PC-3 (cell line): ENCODE data around the gene NAT8. TPM values are rescaled to one million over a fixed set of nuclear protein-coding genes. Genes with fewer than 3 reads are reported as not detected.
"Not testable (repeated sequence)": the region's sequence is repeated elsewhere in the genome, so short reads cannot be mapped to it uniquely, and the experiment has no call there.

Experiments used
- ATAC-seq: fragments of 200-7000 bp; cut with Tn5 transposase; 2 replicates; pipeline ENCODE4 v1.9.1; 2020; ENCODE audit warnings: mild to moderate bottlenecking, moderate library complexity
- BruUV-seq: library from RNA; stranded (reverse); fragments of 400-500 nt; replicated peaks from 2 replicates; lab custom pipeline; 2021; lab: Mats Ljungman, UMichigan
- CTCF ChIA-PET: fragments of 300-600 bp; sonication (Branson Sonifier 250); formaldehyde crosslinking; loops from one replicate; lab custom pipeline; 2022; ENCODE audit warnings: antibody characterized with exemption; lab: Charles Lee
- POLR2A ChIA-PET: fragments of 300-600 bp; sonication (Branson Sonifier 250); formaldehyde crosslinking; loops from one replicate; lab custom pipeline; 2022; ENCODE audit warnings: antibody characterized with exemption; ENCODE audit not compliant: unreplicated experiment; lab: Charles Lee
- DNase-seq: peaks from one replicate; pipeline ENCODE4 v3.0.0-alpha.2; 2015
- H2AFZ ChIP-seq: fragments of 300-600 bp; sonication (generic); 2 replicates; pipeline ENCODE4 v1.6.0; 2016; ENCODE audit warnings: antibody characterized with exemption, low read length
- H3F3A ChIP-seq: fragments of 300-600 bp; sonication (generic); one replicate; pipeline ENCODE4 v1.6.0; 2017; ENCODE audit warnings: antibody characterized with exemption, low read length, control low read depth, mild to moderate bottlenecking; ENCODE audit not compliant: unreplicated experiment
- H3K27ac ChIP-seq: fragments of 300-600 bp; sonication (generic); 2 replicates; pipeline ENCODE4 v1.5.1; 2016; ENCODE audit warnings: mild to moderate bottlenecking, low read length
- H3K27me3 ChIP-seq: fragments of 300-600 bp; sonication (generic); 2 replicates; pipeline ENCODE4 v1.6.1; 2016; ENCODE audit warnings: low read length, mixed read lengths
- H3K36me3 ChIP-seq: fragments of 300-600 bp; sonication (generic); 2 replicates; pipeline ENCODE4 v1.6.1; 2016; ENCODE audit warnings: low read depth, mixed run types, low read length, mixed read lengths
- H3K4me1 ChIP-seq: fragments of 300-600 bp; sonication (generic); 2 replicates; pipeline ENCODE4 v1.5.1; 2016; ENCODE audit warnings: low read length; ENCODE audit not compliant: insufficient read depth
- H3K4me2 ChIP-seq: fragments of 300-600 bp; sonication (generic); 2 replicates; pipeline ENCODE4 v1.6.0; 2016; ENCODE audit warnings: low read length
- H3K4me3 ChIP-seq: fragments of 300-600 bp; sonication (generic); 2 replicates; pipeline ENCODE4 v1.5.1; 2016; ENCODE audit warnings: mild to moderate bottlenecking, low read length, mixed read lengths
- H3K79me2 ChIP-seq: fragments of 300-600 bp; sonication (generic); 2 replicates; pipeline ENCODE4 v1.6.1; 2017; ENCODE audit warnings: low read length, mixed read lengths
- H3K9ac ChIP-seq: fragments of 300-600 bp; sonication (generic); 2 replicates; pipeline ENCODE4 v1.6.0; 2016; ENCODE audit warnings: mild to moderate bottlenecking, low read length
- H3K9me2 ChIP-seq: fragments of 300-600 bp; sonication (generic); replicated peaks from 2 replicates; pipeline ENCODE4 v1.6.1; 2016; ENCODE audit warnings: mixed run types, low read length, mixed read lengths
- H3K9me3 ChIP-seq: fragments of 300-600 bp; sonication (generic); 2 replicates; pipeline ENCODE4 v1.6.1; 2016; ENCODE audit warnings: low read length, mixed read lengths
- H4K20me1 ChIP-seq: fragments of 300-600 bp; sonication (generic); 2 replicates; pipeline ENCODE4 v1.6.1; 2016; ENCODE audit warnings: low read length, mixed read lengths
- EZH2 ChIP-seq: fragments of 300-600 bp; sonication (generic); IDR thresholded peaks from one replicate; pipeline ENCODE4 v1.6.1; 2017; ENCODE audit warnings: antibody characterized with exemption, mild to moderate bottlenecking, low read length; ENCODE audit not compliant: unreplicated experiment
- EZH2phosphoT487 ChIP-seq: fragments of 300-600 bp; sonication (generic); IDR thresholded peaks from 2 replicates; pipeline ENCODE4 v1.6.1; 2018; ENCODE audit warnings: mild to moderate bottlenecking, antibody characterized with exemption, low read length, borderline replicate concordance
- intact Hi-C: fragments of 100-400 bp; cut with micrococcal nuclease; formaldehyde crosslinking; loops from 2 replicates; pipeline ENCODE4 v1.9.0; 2023
- total RNA-seq: library from RNA; depleted of rRNA; stranded (reverse); fragments of >200 nt; gene quantifications from 2 replicates; pipeline ENCODE4 v1.2.3, GENCODE V29; 2014
- TF ChIP-seq, protein P1 (sequence below): fragments of 300-600 bp; sonication (generic); conservative IDR thresholded peaks from 2 replicates; pipeline ENCODE4 v1.5.1; 2017; ENCODE audit warnings: antibody characterized with exemption, low read depth, mild to moderate bottlenecking, low read length

Gene NAT8
- total RNA-seq, 1 experiment from 2014 or later, result not detected

DNA sequence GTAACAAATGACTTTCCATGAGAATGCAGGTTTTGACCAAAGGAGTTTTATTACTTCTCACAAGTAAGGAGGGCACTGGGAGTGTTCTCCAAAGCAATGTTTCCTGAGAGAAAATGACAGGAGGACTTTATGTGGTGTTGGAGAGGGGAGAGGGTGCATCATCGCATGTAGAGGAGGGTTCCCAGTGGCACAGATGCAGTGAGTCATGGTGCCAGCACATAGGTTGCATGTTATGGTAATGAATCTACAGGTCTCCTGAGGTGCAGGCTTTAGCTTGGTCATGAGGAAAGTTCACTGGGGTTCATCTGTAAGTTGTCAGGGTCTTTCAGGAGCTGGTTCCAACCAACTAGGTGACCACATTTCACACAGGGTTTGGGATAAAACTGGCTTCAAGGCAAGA lies 30.4 kb downstream of the NAT8 start:
- Histone ChIP-seq H3K4me2 (no peak overlapping the region), H3F3A (no peaks in the 10 kb centered on the region), H3K27ac (no peak overlapping the region), H4K20me1 (no peaks in the 10 kb centered on the region), H3K27me3 (no peaks in the 10 kb centered on the region), H3K9me3 (no peaks in the 10 kb centered on the region), H3K4me3 (no peak overlapping the region), H3K79me2 (no peaks in the 10 kb centered on the region), H3K36me3 (no peaks in the 10 kb centered on the region), H2AFZ (no peak overlapping the region), H3K4me1 (no peaks in the 10 kb centered on the region), H3K9ac (no peak overlapping the region), H3K9me2 (no peaks in the 10 kb centered on the region)
- CTCF ChIA-PET, result no interaction called here
- POLR2A ChIA-PET, result no interaction called here
- ATAC-seq (no peak), DNase-seq (peak; percentile 14)
- intact Hi-C loops, result no loop called here
- TSS peak; percentile 10 for BruUV-seq
- TF ChIP-seq, protein P1, sequence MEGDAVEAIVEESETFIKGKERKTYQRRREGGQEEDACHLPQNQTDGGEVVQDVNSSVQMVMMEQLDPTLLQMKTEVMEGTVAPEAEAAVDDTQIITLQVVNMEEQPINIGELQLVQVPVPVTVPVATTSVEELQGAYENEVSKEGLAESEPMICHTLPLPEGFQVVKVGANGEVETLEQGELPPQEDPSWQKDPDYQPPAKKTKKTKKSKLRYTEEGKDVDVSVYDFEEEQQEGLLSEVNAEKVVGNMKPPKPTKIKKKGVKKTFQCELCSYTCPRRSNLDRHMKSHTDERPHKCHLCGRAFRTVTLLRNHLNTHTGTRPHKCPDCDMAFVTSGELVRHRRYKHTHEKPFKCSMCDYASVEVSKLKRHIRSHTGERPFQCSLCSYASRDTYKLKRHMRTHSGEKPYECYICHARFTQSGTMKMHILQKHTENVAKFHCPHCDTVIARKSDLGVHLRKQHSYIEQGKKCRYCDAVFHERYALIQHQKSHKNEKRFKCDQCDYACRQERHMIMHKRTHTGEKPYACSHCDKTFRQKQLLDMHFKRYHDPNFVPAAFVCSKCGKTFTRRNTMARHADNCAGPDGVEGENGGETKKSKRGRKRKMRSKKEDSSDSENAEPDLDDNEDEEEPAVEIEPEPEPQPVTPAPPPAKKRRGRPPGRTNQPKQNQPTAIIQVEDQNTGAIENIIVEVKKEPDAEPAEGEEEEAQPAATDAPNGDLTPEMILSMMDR, result no peak
- TF ChIP-seq EZH2phosphoT487 (no peak), EZH2 (no peak)

DNA sequence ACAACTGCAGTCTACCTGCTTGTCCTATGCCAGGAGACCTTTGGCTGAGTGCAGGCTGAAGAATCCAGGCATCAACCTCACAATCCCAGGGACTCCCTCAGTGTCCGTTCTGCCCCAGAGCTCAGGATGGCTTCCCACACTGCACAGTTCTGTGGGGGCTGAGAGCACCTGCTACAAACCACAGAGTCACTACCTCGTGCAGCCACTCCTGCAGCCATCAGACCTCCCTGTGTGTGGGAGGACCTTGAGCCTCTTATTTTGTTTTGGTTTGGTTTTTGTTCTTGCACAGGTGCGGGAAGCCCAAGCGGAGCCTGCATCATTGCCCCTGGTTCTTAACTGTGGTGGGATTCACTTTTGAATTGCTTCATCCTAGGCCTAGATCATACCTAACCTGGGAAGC lies 31.0 kb downstream of the NAT8 start:
- no peak overlapping the region for H2AFZ ChIP-seq
- no peak overlapping the region for H3K9ac ChIP-seq
- H3K36me3 ChIP-seq, result no peaks in the 10 kb centered on the region
- no peak overlapping the region for H3K4me2 ChIP-seq
- H3K4me3 ChIP-seq, result no peak overlapping the region
- H3K79me2 ChIP-seq, result no peaks in the 10 kb centered on the region
- no peaks in the 10 kb centered on the region for H3K27me3 ChIP-seq
- H3F3A ChIP-seq, result no peaks in the 10 kb centered on the region
- no TSS peak for BruUV-seq
- POLR2A ChIA-PET, result no interaction called here
- intact Hi-C loops, result no loop called here
- ATAC-seq, result no peak
- H3K9me2 ChIP-seq, result no peaks in the 10 kb centered on the region
- no peaks in the 10 kb centered on the region for H3K9me3 ChIP-seq
- no peak for DNase-seq
- no peak overlapping the region for H3K27ac ChIP-seq
- H4K20me1 ChIP-seq, result no peaks in the 10 kb centered on the region
- TF ChIP-seq EZH2phosphoT487 (no peak), EZH2 (no peak)
- TF ChIP-seq, protein P1, result no peak
- H3K4me1 ChIP-seq, result no peaks in the 10 kb centered on the region
- CTCF ChIA-PET, result no interaction called here

DNA sequence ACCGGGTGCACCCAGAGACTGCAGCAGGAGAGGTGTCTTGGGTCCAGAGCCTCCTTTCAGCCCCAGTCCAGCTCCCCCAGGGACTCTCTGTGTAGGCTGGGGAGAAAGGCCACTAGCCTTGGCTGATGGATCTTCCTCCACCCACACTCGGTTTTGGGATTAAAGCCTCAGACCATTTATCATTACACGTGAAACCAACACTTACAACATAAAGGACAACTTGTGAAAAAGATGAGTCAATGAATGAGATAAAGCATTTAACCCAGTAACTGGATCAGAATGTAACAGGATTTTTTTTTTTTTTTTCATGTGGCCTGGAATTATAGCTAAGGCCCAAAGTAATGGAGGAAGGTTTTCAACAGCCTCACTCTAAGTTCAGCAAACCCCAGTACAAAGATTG lies 32.1 kb downstream of the NAT8 start:
- H3K4me3 ChIP-seq, result no peak overlapping the region
- H4K20me1 ChIP-seq, result no peaks in the 10 kb centered on the region
- no peak overlapping the region for H3K27ac ChIP-seq
- H3K9me2 ChIP-seq, result no peaks in the 10 kb centered on the region
- DNase-seq (no peak), ATAC-seq (no peak)
- H3K36me3 ChIP-seq, result no peaks in the 10 kb centered on the region
- intact Hi-C loops, result no loop called here
- H3F3A ChIP-seq, result no peaks in the 10 kb centered on the region
- no peak overlapping the region for H3K9ac ChIP-seq
- H3K9me3 ChIP-seq, result no peaks in the 10 kb centered on the region
- no peak overlapping the region for H2AFZ ChIP-seq
- ChIA-PET POLR2A (no interaction called here), CTCF (interaction anchor here (0.7 kb wide), 1 partner anchor 253 kb away, joined by 4 read pairs; no protein-coding TSS in a partner anchor)
- no TSS peak for BruUV-seq
- H3K27me3 ChIP-seq, result no peaks in the 10 kb centered on the region
- no peak overlapping the region for H3K4me2 ChIP-seq
- TF ChIP-seq, protein P1, result no peak
- TF ChIP-seq EZH2, result no peak
- TF ChIP-seq EZH2phosphoT487, result no peak
- H3K79me2 ChIP-seq, result no peaks in the 10 kb centered on the region
- H3K4me1 ChIP-seq, result no peaks in the 10 kb centered on the region

DNA sequence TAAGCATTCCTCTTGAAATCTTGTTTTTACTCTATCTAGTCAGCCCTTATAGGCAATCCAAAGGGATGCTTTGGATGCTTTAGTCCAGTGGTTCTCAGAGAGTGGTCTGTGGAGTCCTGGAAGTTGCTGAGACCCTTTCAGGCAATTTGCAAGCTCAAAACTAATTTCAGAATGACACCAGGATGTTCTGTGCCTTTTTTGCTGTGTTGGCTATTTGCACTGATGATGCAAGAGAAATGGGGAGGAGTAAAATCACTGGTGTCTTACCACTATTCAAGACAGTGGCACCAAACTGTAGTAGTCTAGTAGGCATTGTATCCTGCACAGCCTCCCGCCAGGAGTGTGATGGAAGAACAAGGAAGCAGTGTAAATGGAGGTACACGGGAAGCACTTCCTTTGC lies 37.6 kb downstream of the NAT8 start:
- not testable (repeated sequence) for H3K4me2 ChIP-seq, ATAC-seq, BruUV-seq

More for the DNA sequence above, 37.6 kb downstream of the NAT8 start:
- H3K27ac ChIP-seq, H3K9me3 ChIP-seq, H3K9me2 ChIP-seq, H3F3A ChIP-seq, intact Hi-C loops, DNase-seq, H2AFZ ChIP-seq, CTCF ChIA-PET, H3K79me2 ChIP-seq, H3K36me3 ChIP-seq, H3K9ac ChIP-seq, H3K4me1 ChIP-seq, H4K20me1 ChIP-seq, H3K4me3 ChIP-seq, H3K27me3 ChIP-seq, POLR2A ChIA-PET: not testable (repeated sequence)
